DND-41 (cell line): Measurements from ENCODE around the gene IFT27.

Experiments used
- ATAC-seq: fragments of 200-7000 bp; cut with Tn5 transposase; 3 replicates; pipeline ENCODE4 v1.9.1; 2021; ENCODE audit warnings: low read depth; ENCODE audit not compliant: insufficient read depth
- DNase-seq: peaks from one replicate; pipeline ENCODE4 v3.0.0-alpha.2; 2020
- H2AFZ ChIP-seq: 2 replicates; pipeline ENCODE4 v1.6.0; 2012; ENCODE audit warnings: low read depth, low read length
- H3K27ac ChIP-seq: 2 replicates; pipeline ENCODE4 v1.5.1; 2012; ENCODE audit warnings: low read length, inconsistent platforms
- H3K27me3 ChIP-seq: fragments of 200-600 bp; sonication (generic); 2 replicates; pipeline ENCODE4 v1.6.0; 2012; ENCODE audit warnings: low read length, mild to moderate bottlenecking, inconsistent platforms; ENCODE audit not compliant: insufficient read depth, poor library complexity
- H3K36me3 ChIP-seq: 2 replicates; pipeline ENCODE4 v1.5.1; 2012; ENCODE audit warnings: low read length, inconsistent platforms; ENCODE audit not compliant: insufficient read depth
- H3K4me1 ChIP-seq: 2 replicates; pipeline ENCODE4 v1.5.1; 2012; ENCODE audit warnings: mild to moderate bottlenecking, low read length; ENCODE audit not compliant: insufficient read depth
- H3K4me2 ChIP-seq: 2 replicates; pipeline ENCODE4 v1.6.0; 2012; ENCODE audit warnings: mild to moderate bottlenecking, moderate library complexity, low read length, inconsistent platforms; ENCODE audit not compliant: insufficient read depth
- H3K4me3 ChIP-seq, 2 experiments: fragments of 200-600 bp in 1 of 2; shearing (Covaris generic) in 1 of 2; 2 replicates each; pipeline ENCODE4 v1.5.1; 2012 to 2016; ENCODE audit warnings: inconsistent platforms in 2 of 2, low read length in 2 of 2, mild to moderate bottlenecking in 2 of 2, low read depth in 1 of 2, moderate library complexity in 1 of 2
- H3K79me2 ChIP-seq: 2 replicates; pipeline ENCODE4 v1.6.0; 2012; ENCODE audit warnings: low read length, inconsistent platforms; ENCODE audit not compliant: insufficient read depth
- H3K9ac ChIP-seq: 2 replicates; pipeline ENCODE4 v1.6.0; 2012; ENCODE audit warnings: low read depth, mild to moderate bottlenecking, inconsistent platforms, low read length, moderate library complexity
- H3K9me3 ChIP-seq: 2 replicates; pipeline ENCODE4 v1.5.1; 2012; ENCODE audit warnings: low read length, moderate library complexity, mild to moderate bottlenecking, inconsistent platforms; ENCODE audit not compliant: insufficient read depth, severe bottlenecking
- H4K20me1 ChIP-seq: 2 replicates; pipeline ENCODE4 v1.6.0; 2012; ENCODE audit warnings: low read length; ENCODE audit not compliant: insufficient read depth
- EZH2 ChIP-seq: IDR thresholded peaks from 3 replicates; pipeline ENCODE4 v1.6.1; 2012; ENCODE audit warnings: borderline replicate concordance, low read depth, mild to moderate bottlenecking, moderate library complexity, low read length, inconsistent platforms; ENCODE audit not compliant: severe bottlenecking
- TF ChIP-seq, protein P1 (sequence below): IDR thresholded peaks from 2 replicates; pipeline ENCODE4 v1.5.1; 2012; ENCODE audit warnings: borderline replicate concordance, low read length, moderate library complexity, mild to moderate bottlenecking; ENCODE audit not compliant: poor library complexity, severe bottlenecking; ENCODE audit errors: extremely low read depth

Gene IFT27

DNA sequence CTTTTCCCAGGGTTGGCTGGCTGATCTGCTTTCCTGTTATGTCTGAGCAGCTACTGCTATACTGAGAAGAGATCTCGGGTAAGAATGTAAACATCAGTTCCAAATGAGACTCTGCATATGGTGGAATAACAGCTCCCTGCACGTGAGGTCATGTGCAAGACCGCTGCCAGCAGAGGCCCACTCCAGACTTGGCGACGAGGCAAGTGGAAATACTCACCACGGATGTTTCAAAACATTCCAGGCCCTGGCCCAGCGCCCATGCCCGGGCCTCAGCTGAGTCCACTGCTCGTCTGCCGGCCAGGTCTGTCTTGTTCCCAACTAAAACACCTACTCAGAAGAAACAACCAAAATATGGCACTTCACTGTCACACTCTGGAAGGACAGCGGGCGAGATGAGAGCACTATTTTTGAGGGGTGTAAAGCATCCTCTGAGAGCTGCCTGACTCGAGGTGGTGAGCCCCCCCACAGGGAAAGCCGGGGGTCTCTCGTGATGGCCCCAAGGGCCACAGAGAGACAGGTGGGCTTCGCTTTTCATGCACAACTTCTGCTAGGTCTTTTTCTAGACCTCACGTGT lies 13.1 kb downstream of the IFT27 start:
- Histone ChIP-seq H3K27me3 (no peaks in the 10 kb centered on the region), H3K4me2 (no peak overlapping the region), H3K27ac (no peak overlapping the region), H3K4me3 (no peak overlapping the region), H3K9ac (no peak overlapping the region), H3K79me2 (no peaks in the 10 kb centered on the region), H4K20me1 (no peaks in the 10 kb centered on the region), H3K4me1 (no peaks in the 10 kb centered on the region), H3K9me3 (no peaks in the 10 kb centered on the region), H3K36me3 (peaks cover 34% of the 10 kb centered on the region), H2AFZ (no peak overlapping the region)
- DNase-seq (no peak), ATAC-seq (no peak)
- TF ChIP-seq, protein P1, sequence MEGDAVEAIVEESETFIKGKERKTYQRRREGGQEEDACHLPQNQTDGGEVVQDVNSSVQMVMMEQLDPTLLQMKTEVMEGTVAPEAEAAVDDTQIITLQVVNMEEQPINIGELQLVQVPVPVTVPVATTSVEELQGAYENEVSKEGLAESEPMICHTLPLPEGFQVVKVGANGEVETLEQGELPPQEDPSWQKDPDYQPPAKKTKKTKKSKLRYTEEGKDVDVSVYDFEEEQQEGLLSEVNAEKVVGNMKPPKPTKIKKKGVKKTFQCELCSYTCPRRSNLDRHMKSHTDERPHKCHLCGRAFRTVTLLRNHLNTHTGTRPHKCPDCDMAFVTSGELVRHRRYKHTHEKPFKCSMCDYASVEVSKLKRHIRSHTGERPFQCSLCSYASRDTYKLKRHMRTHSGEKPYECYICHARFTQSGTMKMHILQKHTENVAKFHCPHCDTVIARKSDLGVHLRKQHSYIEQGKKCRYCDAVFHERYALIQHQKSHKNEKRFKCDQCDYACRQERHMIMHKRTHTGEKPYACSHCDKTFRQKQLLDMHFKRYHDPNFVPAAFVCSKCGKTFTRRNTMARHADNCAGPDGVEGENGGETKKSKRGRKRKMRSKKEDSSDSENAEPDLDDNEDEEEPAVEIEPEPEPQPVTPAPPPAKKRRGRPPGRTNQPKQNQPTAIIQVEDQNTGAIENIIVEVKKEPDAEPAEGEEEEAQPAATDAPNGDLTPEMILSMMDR: no peak
- no peak for TF ChIP-seq EZH2

DNA sequence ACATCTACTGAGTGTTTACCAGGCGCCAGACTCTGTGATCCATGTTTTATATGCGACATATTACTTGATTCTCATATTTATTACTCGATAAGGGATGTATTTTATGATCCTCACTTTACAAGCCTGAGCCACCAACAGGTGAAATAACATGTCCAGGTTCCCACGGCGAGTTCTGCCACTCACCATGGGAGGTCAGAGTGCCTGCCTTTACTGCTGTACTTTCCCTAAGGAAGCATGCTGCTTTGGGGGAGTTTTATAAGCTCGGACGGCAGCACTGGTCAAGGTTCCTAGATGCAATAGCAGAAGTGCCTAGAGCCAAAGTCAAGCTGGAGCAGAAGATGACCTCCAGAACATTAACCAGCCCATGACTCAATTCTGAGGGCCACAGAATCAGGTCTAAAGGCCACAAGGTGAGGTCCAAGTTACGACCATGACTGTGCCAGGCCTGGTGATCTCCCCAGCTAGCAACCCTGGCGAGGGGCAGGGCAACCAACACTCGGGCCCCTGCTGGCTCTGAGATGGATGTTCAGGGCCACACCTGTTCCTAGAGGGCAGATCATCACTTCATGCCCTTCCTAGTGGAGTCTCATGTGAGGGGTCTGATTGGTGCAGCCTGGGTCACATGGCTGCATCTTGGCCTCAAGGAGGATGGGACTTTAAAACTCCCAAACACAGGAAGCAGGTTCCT lies 14.2 kb downstream of the IFT27 start:
- no peak overlapping the region for H3K9ac ChIP-seq
- no peak for TF ChIP-seq EZH2
- TF ChIP-seq, protein P1: no peak
- no peaks in the 10 kb centered on the region for H3K9me3 ChIP-seq
- no peaks in the 10 kb centered on the region for H3K4me1 ChIP-seq
- DNase-seq: no peak
- H3K27ac ChIP-seq: no peak overlapping the region
- no peak for ATAC-seq
- H3K36me3 ChIP-seq: peaks cover 26% of the 10 kb centered on the region; the same call in 1 of the 2 replicates
- H3K4me3 ChIP-seq: no peak overlapping the region
- no peaks in the 10 kb centered on the region for H3K27me3 ChIP-seq
- no peak overlapping the region for H3K4me2 ChIP-seq
- H4K20me1 ChIP-seq: no peaks in the 10 kb centered on the region
- H2AFZ ChIP-seq: no peak overlapping the region
- H3K79me2 ChIP-seq: no peaks in the 10 kb centered on the region

GRCh38 chr22:36760786-36761185 lies 15.1 kb downstream of the IFT27 start:
- Histone ChIP-seq H3K27me3 (no peaks in the 10 kb centered on the region), H3K79me2 (no peaks in the 10 kb centered on the region), H3K4me3 (no peak overlapping the region), H3K9ac (no peak overlapping the region), H3K4me1 (no peaks in the 10 kb centered on the region), H2AFZ (no peak overlapping the region), H4K20me1 (no peaks in the 10 kb centered on the region), H3K9me3 (no peaks in the 10 kb centered on the region), H3K36me3 (peaks cover 21% of the 10 kb centered on the region; the same call in 1 of the 2 replicates), H3K27ac (no peak overlapping the region), H3K4me2 (no peak overlapping the region)
- TF ChIP-seq EZH2: no peak
- TF ChIP-seq, protein P1: no peak
- ATAC-seq (no peak), DNase-seq (no peak)
